Superior temporal gyrus (tissue), 1 donor: ENCODE results near the gene LENG9.
"Not testable (repeated sequence)": the region's sequence is repeated elsewhere in the genome, so short reads cannot be mapped to it uniquely, and the experiment has no call there.

Experiments used
- DNase-seq: peaks from one replicate; pipeline ENCODE4 v3.0.0-alpha.2; 2016; ENCODE audit errors: extremely low spot score

Gene LENG9

GRCh38 chr19:54463531-54464043 lies at the start of gene LENG9:
Gene LENG9, minus strand, starts transcription at chr19:54463778. Its CDS starts 252 bp downstream, at chr19:54463526.
- peak; percentile 96 for DNase-seq

- DNase-seq: not testable (repeated sequence)
These were observed 45.8 kb upstream of the LENG9 start for GRCh38 chr19:54509200-54509940.

DNA sequence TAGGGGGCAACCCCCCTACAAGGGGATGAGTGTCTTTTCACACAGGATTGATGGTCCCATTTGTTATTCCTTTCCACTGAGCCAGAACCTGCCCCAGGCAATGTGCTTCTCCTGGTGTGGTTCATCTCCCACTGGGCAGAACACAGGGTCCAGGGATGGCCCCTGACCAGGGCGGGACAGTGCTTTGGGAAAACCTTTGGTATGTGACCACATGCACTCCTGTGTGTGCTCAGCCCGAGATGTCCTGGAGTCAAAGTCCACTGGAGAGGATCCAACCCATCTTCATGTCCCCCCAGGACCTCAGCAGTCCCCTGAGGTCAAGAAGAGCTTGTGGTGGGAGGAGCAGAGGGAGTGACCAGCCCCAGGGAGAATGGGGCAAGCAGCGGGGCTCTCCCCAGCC lies 44.9 kb upstream of the LENG9 start:
- not testable (repeated sequence) for DNase-seq

GRCh38 chr19:54507824-54508223 lies 44.2 kb upstream of the LENG9 start:
- DNase-seq: no peak

DNA sequence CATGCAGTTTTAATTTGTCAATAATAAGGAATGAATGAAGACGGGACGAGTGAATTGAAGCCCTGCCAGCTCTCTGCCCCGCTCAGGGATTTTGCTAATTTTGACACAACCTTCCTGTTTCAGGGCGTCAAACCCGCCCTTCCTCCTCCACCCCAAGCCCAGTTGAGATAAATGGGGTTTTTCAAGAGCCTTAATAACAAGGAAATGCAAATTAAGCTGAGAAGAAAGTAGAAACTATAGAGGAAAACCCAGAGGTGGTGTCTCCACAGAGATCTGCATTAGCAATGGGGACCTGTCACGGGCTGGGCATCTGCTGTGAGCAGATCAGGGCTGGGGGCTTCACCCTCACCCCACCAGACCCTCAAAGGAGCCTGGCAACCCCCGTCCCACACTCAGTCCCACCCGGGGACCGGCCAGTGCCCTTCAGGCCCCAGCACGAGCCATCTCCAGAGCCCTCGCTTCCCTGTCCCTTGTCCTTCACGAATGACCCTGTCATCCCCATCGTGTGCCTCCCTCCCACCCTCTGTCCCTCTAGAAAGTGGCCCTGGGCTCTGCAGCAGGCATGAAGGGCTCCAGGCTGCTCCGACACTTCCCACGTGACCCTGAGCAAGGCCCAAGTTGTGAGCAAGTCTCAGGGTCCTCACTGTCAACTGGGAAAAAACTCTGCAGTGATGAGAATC lies 43.6 kb upstream of the LENG9 start:
- not testable (repeated sequence) for DNase-seq

DNA sequence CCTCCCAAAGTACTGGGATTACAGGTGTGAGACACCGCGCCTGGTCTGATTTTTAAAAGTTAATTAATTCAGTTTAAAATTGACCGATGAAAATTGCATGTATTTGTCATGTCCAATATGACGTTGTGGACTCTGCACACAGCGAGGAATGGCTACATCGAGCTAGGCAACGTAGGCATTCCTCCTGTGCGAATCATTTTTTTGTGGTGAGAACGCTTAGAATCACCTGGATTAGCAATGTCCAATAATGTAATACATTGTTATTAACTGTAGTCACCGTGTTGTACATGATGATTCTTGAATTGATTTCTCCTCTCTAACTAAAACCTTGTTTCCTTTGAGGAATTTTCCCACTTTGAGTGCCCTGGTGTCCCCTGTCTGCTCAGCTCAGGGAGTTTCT lies 42.5 kb upstream of the LENG9 start:
- no peak for DNase-seq

GRCh38 chr19:54505542-54505941 lies 42.0 kb upstream of the LENG9 start:
- DNase-seq: not testable (repeated sequence)

DNA sequence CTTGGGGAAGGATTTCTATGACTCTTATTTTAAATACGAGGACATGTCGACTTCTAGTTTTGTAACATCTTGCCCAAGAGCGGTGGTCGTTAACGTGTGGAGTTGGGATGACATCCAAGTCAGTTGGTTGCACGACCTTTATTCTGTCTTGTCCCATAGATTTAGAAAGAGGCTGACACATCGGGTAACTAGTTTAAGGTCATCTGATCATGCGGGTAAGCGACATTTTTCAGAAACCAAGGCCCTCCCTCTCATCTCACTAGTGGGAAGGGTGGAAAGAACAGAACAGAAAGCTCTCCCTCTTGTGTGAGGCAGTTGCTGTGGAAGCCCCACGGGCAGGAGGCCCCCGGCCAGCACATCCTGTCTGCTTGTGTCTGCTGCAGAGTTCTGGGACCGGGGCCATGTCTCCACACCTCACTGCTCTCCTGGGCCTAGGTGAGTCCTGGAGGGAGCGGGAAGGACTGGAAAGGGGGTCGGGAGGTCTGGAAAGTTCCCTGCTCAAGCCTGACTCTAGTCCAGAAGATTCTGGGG lies 39.0 kb upstream of the LENG9 start, which contains the start of gene LAIR2:
LAIR2 (plus strand) TSS at position 314 of the 531 bp plus-strand sequence; CDS start at position 402, 88 bp downstream.
- DNase-seq: no peak

DNA sequence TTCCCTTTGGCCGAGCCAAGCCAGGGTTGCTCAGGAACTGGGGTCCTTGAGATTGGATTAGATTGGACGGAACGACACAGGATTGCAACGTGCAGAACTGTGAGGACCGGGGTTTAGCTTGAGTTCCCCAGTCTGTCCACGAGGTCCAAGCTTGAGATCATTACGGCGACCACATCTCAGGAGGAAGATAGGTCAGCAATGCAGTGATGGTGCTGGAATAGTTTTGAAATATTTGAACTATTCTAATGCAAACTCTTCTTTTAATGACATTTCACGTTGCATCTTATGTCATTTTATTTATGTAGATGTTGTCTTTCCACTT lies 34.8 kb upstream of the LENG9 start:
- DNase-seq: not testable (repeated sequence)

- not testable (repeated sequence) for DNase-seq
These were observed 34.3 kb upstream of the LENG9 start for GRCh38 chr19:54497747-54498450.

DNA sequence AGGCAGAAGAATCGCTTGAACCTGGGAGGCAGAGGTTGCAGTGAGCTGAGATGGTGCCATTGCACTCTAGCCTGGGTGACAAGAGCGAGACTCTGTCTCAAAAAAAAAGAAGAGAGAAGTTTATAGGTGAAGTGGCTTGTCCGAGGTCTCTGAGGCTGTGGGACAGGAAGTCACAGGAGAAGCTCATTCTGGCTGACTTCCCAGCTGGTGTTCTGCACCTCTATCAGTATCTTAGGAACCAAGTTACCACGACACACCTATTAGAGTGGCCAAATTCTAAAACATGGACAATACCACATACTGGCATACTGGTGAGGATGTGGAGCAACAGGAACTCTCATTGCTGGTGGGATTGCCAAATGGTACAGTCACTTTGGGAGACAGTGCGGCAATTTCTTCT lies 31.7 kb upstream of the LENG9 start:
- DNase-seq: not testable (repeated sequence)

GRCh38 chr19:54493967-54494585 lies 30.5 kb upstream of the LENG9 start:
- no peak for DNase-seq

GRCh38 chr19:54493056-54493455 lies 29.5 kb upstream of the LENG9 start:
- not testable (repeated sequence) for DNase-seq

GRCh38 chr19:54492568-54492967 lies 29.0 kb upstream of the LENG9 start:
- DNase-seq: no peak

- no peak for DNase-seq
These were observed 26.2 kb upstream of the LENG9 start for GRCh38 chr19:54489766-54490165.

GRCh38 chr19:54489341-54489740 lies 25.8 kb upstream of the LENG9 start:
- DNase-seq: no peak

DNA sequence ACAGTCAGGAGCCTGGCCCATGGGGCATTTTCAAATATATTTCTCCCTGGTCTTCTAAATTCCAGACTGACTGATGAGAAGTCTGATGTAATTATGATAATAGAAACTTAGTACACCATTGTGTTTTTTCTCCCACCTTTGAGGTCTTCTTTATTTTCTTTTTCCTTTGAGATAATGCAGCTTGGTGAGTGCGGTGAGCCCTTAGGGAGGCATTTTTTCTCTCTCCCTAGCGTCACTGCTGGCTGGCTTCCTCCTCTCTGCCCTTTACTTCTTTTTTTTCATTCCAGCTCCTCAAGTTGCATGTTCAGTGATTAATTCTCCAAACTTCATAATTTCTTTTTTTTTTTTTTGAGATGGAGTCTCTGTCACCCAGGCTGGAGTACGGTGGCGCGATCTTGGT lies 22.3 kb upstream of the LENG9 start:
- DNase-seq: no peak

DNA sequence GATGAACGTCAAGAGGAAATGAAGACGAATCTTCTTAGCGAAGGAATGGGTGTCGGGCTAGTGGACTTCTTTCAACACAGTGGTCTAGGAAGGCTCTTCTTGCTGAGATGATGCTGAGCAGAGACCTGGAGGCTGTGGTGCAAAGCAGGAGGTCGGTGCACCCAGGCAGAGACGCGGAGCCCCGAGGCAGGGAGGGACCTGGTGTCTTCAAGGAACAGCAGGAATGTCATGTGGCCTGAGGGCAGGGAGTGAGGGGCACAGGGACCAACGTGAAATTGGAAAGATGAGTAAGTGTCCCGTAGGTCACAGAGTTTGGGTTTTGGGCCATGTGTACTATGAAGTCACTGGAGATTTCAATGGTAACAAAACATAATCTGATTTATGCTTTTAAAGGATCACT lies 20.9 kb upstream of the LENG9 start:
- no peak for DNase-seq

- no peak for DNase-seq
These were observed 19.3 kb upstream of the LENG9 start for GRCh38 chr19:54482889-54483288.

- peak; percentile 76 for DNase-seq
These were observed 17.9 kb upstream of the LENG9 start for GRCh38 chr19:54481326-54481930.

DNA sequence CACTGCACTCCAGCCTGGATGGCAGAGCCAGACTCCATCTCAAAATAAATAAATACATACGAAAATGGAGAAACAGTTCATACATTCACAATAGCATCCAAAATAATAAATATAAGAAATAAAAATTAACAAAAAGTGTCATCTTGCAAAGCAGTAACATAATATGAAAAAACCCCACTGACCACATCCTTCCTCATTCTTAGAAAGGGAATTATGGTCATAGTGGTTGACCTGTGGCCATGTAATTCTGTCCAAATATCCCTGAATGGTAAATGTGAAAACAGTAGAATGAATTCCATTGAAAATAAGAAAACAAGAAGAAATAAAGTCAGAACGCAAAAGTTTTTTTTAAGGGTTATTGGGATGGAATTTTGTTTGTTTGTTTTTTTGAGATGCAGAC lies 16.5 kb upstream of the LENG9 start:
- no peak for DNase-seq
